ENCODE data around the gene DCANP1. TPM values are rescaled to one million over a fixed set of nuclear protein-coding genes. Genes with fewer than 3 reads are reported as not detected.

The DCANP1 gene
- total and polyA plus RNA-seq, 9 of the 15 experiments (the other 6 are each of a cell fraction or from before 2014, with no cell fraction given): not detected

- peak; percentile 88 for TF ChIP-seq VEZF1 (CRISPR knock-in tag; IDR thresholded peaks at IDR 0.05)
- TF ChIP-seq CREB5 (CRISPR knock-in tag; IDR thresholded peaks at IDR 0.05): no peak
- 0 out of 2 replicates have a peak, but pooled peaks have one; percentile 33 for TF ChIP-seq RREB1 (CRISPR knock-in tag; IDR thresholded peaks at IDR 0.05)
- no peak for TF ChIP-seq ZNF121 (CRISPR knock-in tag; conservative IDR thresholded peaks at IDR 0.05)
- no peak for TF ChIP-seq ZNF140 (CRISPR knock-in tag; IDR thresholded peaks at IDR 0.05)
- TF ChIP-seq L3MBTL2 (IDR thresholded peaks at IDR 0.05): 0 out of 2 replicates have a peak, but pooled peaks have one; percentile 17
- TF ChIP-seq CEBPB (tag; IDR thresholded peaks at IDR 0.05): peak; percentile 75
- TF ChIP-seq HINFP (tag; conservative IDR thresholded peaks at IDR 0.05; ENCODE audit: low read depth): no peak
- TF ChIP-seq RBM25 (IDR thresholded peaks at IDR 0.05; ENCODE audit: low read depth, low read length, severe bottlenecking): no peak
- no peak for TF ChIP-seq SMARCE1 (IDR thresholded peaks at IDR 0.05)
- TF ChIP-seq NONO (IDR thresholded peaks at IDR 0.05; ENCODE audit: low read depth in 2 of 2, low read length in 1 of 2): no peak
- no peak for TF ChIP-seq ZNF134 (CRISPR knock-in tag; conservative IDR thresholded peaks at IDR 0.05)
- peak in 1 of 2 experiments; percentile 58; a peak in 2 of 4 replicates for TF ChIP-seq MAZ (CRISPR knock-in tag; conservative IDR thresholded peaks at IDR 0.05 in 1 of 2, IDR thresholded peaks at IDR 0.05 in 1 of 2)
- TF ChIP-seq E2F1 (CRISPR knock-in tag; IDR thresholded peaks at IDR 0.05): no peak
Observed at GRCh38 chr5:135482381-135482933, 35.3 kb upstream of the DCANP1 start (continued).
